Activated T-cell treated with anti-CD3 and anti-CD28 coated beads, Interleukin-2, amount 50 U/mL, for 72 hours (primary cell): Measurements from ENCODE around the gene MINDY4. TPM values are rescaled to one million over a fixed set of nuclear protein-coding genes. Genes with fewer than 3 reads are reported as not detected.

Experiments used
- ATAC-seq, 2 donors: fragments of 150-1000 bp; cut with Tn5 transposase; replicated peaks in 1 of 2; 2 replicates each; pipeline ENCODE4 v1.10.0; 2021; ENCODE audit warnings: moderate library complexity in 2 of 2, mild to moderate bottlenecking in 1 of 2
- DNase-seq, 2 donors: peaks; one replicate each; pipeline ENCODE4 v3.0.0; 2021 to 2022; ENCODE audit warnings: mixed read lengths in 1 of 2
- H3K27ac Mint-ChIP-seq: one replicate; pipeline ENCODE4 v1.8.0; 2022; ENCODE audit warnings: mild to moderate bottlenecking, moderate library complexity, mixed read lengths
- H3K27me3 Mint-ChIP-seq: one replicate; pipeline ENCODE4 v1.8.0; 2022; ENCODE audit warnings: low read depth, mixed read lengths
- H3K36me3 Mint-ChIP-seq, 2 donors: one replicate each; pipeline ENCODE4 v1.8.0; 2022; ENCODE audit warnings: mixed read lengths in 2 of 2, mild to moderate bottlenecking in 1 of 2; ENCODE audit not compliant: insufficient read depth in 2 of 2
- H3K4me1 Mint-ChIP-seq: one replicate; pipeline ENCODE4 v1.8.0; 2022; ENCODE audit warnings: low read depth, mixed read lengths
- H3K4me3 Mint-ChIP-seq, 2 donors: one replicate each; pipeline ENCODE4 v1.8.0; 2022; ENCODE audit warnings: mild to moderate bottlenecking in 2 of 2, mixed read lengths in 2 of 2, moderate library complexity in 2 of 2
- H3K9me3 Mint-ChIP-seq, 2 donors: one replicate each; pipeline ENCODE4 v1.8.0; 2022; ENCODE audit warnings: mixed read lengths in 2 of 2
- total RNA-seq, 2 donors: library from RNA; stranded (reverse); gene quantifications; one replicate each; pipeline ENCODE4 v1.2.3, GENCODE V29; 2022

Gene MINDY4
- total RNA-seq, 2 donors from 2014 or later: 1.1 to 1.9 TPM

DNA sequence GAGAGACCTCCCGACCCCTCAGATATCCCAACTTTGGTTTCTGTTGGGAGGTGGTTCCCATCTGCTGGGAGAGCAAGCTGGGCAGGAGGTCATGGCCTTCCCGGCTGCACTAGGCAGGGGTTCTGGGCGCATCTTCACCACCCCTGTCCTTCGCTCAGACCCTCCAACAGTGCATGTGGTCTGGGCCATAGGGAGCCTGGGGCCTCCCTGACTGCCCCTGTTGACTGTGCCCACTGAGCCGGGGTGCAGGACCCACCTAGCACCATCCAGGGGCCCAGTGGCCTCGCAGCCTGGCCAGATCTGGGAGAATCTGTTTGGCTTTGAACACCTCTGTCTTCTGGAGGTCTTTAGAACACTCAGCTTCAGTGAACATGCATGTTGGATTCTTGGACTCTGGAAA lies 38.0 kb upstream of the MINDY4 start:
- ATAC-seq (no peak), DNase-seq (no peak)
- no peak overlapping the region for H3K27ac Mint-ChIP-seq
- H3K27me3 Mint-ChIP-seq: no peaks in the 10 kb centered on the region
- peaks cover 0 to 2% of the 10 kb centered on the region in 2 donors for H3K9me3 Mint-ChIP-seq
- H3K4me3 Mint-ChIP-seq: no peak overlapping the region
- H3K36me3 Mint-ChIP-seq: peaks cover 0 to 3% of the 10 kb centered on the region in 2 donors
- peaks cover 29% of the 10 kb centered on the region for H3K4me1 Mint-ChIP-seq

DNA sequence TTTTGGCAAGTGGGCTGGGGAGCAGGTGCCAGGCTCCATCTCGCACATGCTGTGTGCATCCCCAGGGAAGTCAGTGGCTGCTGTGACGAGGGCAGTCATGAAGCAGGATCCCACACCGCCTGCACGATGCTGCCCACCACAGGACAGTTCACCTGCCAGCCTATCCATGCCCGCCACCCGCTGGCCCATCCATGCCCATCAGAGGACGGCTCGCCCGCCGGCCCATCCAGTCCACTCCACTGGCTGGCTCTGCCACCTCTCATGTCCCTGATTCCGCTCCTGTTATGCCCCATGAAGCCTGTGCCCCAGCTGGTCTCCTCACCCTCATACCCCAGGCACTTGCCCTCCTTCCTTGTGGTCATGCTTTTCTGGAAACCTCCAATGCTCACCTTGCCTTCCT lies 37.5 kb upstream of the MINDY4 start:
- Mint-ChIP-seq H3K4me3 (no peak overlapping the region), H3K9me3 (peaks cover 0 to 2% of the 10 kb centered on the region in 2 donors), H3K36me3 (peaks cover 0 to 3% of the 10 kb centered on the region in 2 donors), H3K27ac (no peak overlapping the region), H3K4me1 (peaks cover 31% of the 10 kb centered on the region), H3K27me3 (no peaks in the 10 kb centered on the region)
- DNase-seq: no peak
- no peak for ATAC-seq

DNA sequence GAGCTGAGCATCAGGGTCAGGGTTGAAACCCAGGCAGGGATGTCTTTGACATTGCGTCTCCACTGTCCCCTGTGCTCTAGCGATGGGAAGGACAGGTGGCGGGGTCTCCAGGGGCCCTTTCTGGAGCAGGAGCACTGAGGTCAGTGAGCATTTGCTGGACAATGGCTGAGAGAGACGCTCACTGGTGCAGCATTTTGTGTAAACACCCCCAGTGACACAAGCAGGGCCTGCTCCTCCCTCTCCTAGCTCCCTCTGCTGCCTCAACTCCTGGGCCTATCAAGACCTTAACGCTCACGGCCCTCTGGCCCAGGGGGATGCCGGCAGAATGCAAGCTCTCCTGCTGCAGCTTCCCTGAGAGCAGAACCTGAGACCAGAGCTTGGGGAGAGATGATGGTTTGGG lies 36.7 kb upstream of the MINDY4 start:
- no peak for DNase-seq
- H3K27ac Mint-ChIP-seq: no peak overlapping the region
- peaks cover 29% of the 10 kb centered on the region for H3K4me1 Mint-ChIP-seq
- peaks cover 0 to 2% of the 10 kb centered on the region in 2 donors for H3K9me3 Mint-ChIP-seq
- no peaks in the 10 kb centered on the region for H3K27me3 Mint-ChIP-seq
- no peak overlapping the region for H3K4me3 Mint-ChIP-seq
- no peak for ATAC-seq
- H3K36me3 Mint-ChIP-seq: peaks cover 0 to 3% of the 10 kb centered on the region in 2 donors

DNA sequence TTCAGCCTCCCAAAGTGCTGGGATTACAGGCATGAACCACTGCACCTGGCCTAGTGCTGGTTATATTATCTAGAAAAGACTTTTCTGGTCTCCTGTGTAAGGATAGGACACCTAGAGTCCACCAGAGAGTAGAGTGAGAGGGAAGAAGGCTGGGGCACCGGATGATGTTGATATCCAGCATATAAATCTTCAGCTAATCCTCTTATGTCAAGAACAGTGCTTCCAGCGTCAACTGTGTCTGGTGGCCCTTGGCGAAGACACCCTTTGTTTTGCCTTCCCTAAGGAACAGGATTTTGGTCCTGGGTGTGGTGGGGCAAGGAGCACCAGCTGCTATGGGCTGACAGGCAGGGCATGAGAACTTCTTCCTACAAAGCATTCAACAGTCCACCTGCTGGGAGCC lies 35.6 kb upstream of the MINDY4 start:
- ATAC-seq (no peak), DNase-seq (no peak)
- peaks cover 33% of the 10 kb centered on the region for H3K4me1 Mint-ChIP-seq
- H3K27me3 Mint-ChIP-seq: no peaks in the 10 kb centered on the region
- H3K27ac Mint-ChIP-seq: no peak overlapping the region
- no peak overlapping the region for H3K4me3 Mint-ChIP-seq
- peaks cover 0 to 2% of the 10 kb centered on the region in 2 donors for H3K9me3 Mint-ChIP-seq
- peaks cover 0 to 3% of the 10 kb centered on the region in 2 donors for H3K36me3 Mint-ChIP-seq

DNA sequence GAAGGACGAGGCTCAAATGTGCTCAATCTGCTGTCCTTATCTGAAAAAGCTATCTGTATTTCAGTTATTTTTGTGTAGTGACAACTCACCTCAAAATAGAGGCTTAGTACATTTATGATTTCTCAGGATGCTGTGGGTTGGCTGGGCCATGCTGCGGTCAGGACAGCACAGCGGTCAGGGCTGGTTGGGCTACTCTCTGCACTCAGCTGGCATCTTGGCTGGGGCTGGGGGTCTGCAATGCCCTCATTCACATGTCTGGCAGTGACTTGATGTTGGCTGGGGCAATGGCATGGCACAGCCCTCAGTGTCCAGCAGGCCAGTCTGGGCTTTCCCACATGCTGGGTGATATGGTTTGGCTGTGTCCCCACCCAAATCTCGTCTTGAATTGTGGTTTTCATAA lies 34.9 kb upstream of the MINDY4 start:
- Mint-ChIP-seq H3K9me3 (peaks cover 0 to 2% of the 10 kb centered on the region in 2 donors), H3K27ac (no peak overlapping the region), H3K36me3 (peaks cover 0 to 3% of the 10 kb centered on the region in 2 donors), H3K4me1 (peaks cover 32% of the 10 kb centered on the region), H3K27me3 (no peaks in the 10 kb centered on the region), H3K4me3 (no peak overlapping the region)
- DNase-seq: no peak
- ATAC-seq: no peak

DNA sequence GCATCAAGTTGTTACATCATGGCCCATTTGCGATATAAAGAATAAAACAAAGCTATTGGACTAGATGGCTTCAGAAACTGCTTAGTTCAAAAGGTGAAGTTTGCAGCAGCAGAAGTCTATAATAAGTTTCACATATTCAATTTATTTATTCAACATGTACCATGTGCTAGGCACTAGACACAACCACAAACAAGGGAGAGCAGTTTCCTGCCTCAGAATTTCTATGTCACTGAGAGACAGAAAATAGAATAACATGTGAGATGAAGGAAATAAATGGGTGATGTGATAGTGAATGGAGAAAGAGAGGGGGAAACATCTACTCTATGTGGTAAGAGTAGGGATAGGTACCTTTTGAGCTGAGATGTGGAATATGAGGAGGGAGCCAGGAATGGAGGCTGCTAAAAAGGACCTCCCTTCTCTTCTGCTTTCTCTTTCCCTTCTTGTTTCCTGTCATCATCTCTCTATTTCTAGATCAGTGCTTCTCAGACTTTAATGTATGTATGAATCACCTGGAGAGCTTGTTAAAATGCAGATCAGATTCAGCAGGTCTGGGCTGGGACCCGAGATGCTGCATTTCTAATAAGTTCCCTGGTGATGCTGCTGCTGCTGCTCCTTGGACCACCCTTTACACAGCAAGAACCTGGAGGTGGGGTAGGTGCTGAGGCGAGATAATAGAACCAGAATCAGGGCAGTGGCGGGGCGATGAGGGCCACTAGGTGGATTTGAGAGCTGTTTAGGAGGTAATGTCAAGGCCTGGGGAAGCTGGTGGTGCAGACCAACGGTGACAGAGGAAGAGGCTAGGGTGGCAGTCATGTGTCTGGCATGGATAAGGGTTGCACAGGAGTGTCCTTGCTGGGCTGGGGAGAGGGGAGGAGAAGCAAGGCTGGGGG lies 32.9 kb upstream of the MINDY4 start:
- Mint-ChIP-seq H3K9me3 (peaks cover 0 to 2% of the 10 kb centered on the region in 2 donors), H3K36me3 (peaks cover 0 to 3% of the 10 kb centered on the region in 2 donors), H3K4me1 (peaks cover 32% of the 10 kb centered on the region), H3K27ac (peak overlapping the region; percentile 65), H3K4me3 (peak overlapping the region; percentile 42 to 58), H3K27me3 (no peaks in the 10 kb centered on the region)
- DNase-seq (no peak), ATAC-seq (peak; percentile 69 to 83)

DNA sequence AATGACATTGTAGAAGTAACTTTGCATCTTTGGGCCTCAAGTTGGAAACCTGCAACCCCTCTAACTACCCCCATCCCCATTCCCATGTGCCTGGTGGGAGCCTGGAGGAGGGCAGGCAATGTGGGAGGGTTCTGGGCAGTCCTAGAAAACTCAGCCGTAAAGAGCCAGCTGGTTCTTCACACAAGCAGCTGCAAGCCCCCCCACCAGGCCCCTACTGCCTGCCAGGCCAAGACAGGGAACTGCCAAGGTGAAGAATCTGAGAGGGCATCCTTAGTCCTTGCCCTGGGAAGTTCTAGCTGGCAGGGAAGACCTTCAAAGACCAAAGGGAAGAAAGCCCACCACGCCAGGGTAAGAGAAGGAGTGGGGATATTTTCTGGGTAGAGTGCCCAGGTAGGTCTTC lies 31.5 kb upstream of the MINDY4 start:
- Mint-ChIP-seq H3K4me3 (no peak overlapping the region), H3K27ac (no peak overlapping the region), H3K36me3 (peaks cover 0 to 3% of the 10 kb centered on the region in 2 donors), H3K27me3 (no peaks in the 10 kb centered on the region), H3K9me3 (peaks cover 0 to 2% of the 10 kb centered on the region in 2 donors), H3K4me1 (peaks cover 32% of the 10 kb centered on the region)
- ATAC-seq: no peak
- DNase-seq: no peak

DNA sequence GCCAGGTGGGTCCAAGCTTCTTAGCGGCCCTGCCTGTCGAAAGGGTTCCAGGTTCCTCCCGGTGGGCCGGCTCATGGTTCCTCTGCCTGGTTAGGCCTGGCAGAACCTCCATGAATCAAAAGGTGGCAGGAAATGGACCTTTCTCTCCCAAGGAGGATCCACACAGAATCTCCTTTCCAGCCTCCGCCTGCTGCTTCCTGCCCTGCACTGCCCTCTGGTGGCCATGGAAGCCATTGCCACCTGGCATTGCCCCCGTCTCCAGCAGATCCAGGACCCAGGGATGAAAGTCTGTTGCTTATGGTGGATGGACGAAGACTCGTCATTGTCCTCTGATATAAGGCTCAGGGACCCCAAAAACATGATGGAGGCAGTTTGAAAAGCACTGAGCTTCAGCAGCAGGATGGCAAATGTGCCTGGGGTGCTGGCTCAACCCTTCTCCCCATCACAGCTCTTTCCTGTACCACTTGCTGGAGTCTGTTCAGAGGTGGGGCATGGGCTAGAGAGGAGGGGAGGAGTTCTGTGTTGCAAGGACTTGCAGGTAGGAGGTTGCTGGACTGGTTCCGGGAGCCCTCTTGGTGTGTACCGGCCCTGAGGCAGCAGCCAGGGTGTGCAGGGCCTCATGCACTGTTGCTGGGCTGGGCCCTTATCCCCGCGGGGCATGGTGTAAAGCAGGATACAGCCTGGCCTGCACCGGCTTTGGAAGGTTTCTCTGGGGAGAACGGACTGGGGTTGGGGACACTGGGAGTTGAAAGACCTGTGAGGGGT lies 30.6 kb upstream of the MINDY4 start:
- Mint-ChIP-seq H3K4me1 (peaks cover 32% of the 10 kb centered on the region), H3K9me3 (peaks cover 0 to 2% of the 10 kb centered on the region in 2 donors), H3K36me3 (peaks cover 0 to 3% of the 10 kb centered on the region in 2 donors), H3K27me3 (no peaks in the 10 kb centered on the region), H3K27ac (no peak overlapping the region), H3K4me3 (no peak overlapping the region)
- ATAC-seq: peak; percentile 62 to 64
- peak; percentile 79 to 84 for DNase-seq

DNA sequence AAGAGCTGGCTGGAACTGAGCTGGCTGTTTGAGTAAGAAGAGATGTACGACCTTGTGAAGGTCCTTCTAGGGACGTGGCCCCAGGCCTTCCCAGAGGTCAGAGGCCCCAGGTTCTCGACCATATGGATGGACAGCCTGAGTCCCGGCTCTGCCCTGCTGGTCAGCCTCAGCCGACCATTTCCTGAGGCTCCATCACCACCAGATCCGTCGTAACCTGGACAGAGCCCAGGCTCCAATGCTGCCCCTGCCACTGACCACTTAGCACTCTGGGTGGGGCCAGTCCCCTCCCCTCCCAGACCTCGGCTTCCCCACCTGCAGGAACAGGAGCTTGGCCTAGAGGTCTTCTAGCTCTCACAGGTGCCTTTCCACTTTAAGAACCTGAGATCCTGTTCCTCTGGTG lies 29.9 kb upstream of the MINDY4 start:
- H3K9me3 Mint-ChIP-seq: peaks cover 0 to 2% of the 10 kb centered on the region in 2 donors
- ATAC-seq (no peak), DNase-seq (no peak)
- peaks cover 32% of the 10 kb centered on the region for H3K4me1 Mint-ChIP-seq
- H3K4me3 Mint-ChIP-seq: no peak overlapping the region
- H3K27me3 Mint-ChIP-seq: no peaks in the 10 kb centered on the region
- peaks cover 0 to 3% of the 10 kb centered on the region in 2 donors for H3K36me3 Mint-ChIP-seq
- no peak overlapping the region for H3K27ac Mint-ChIP-seq

DNA sequence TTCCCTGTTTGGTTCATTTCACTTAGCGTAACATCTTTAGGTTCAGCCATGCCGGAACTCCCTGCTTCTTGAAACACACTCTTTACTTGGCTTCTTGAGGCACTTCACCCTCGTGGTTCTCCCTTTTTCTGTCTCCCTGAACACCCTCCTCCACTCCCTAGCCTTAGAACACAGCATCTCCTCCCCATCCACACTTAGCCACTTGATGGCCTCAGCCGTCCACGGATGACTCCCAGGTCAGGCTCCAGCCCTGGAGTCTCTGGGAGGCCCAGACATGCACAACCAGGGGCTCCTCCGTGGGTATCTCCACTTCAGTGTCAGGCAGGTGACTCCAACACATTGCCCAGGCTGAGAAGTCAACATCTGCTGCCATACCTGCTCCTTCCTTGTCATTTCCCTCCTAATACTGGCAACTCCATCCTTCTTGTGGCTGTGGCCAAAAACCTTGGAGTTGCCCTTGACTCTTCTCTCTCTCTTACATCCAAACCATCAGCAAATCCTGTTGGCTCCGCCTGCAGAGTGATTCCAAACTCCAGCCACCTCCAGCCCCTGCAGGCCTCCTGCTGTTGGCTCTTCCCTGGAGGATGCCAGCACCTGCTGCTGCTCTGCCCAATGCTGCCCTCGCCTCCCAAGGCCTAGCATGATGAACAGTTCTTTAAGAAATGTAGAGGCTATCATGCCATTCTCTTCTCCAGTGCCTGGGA lies 27.7 kb upstream of the MINDY4 start:
- no peaks in the 10 kb centered on the region for H3K9me3 Mint-ChIP-seq
- ATAC-seq: no peak
- H3K4me3 Mint-ChIP-seq: no peak overlapping the region
- no peaks in the 10 kb centered on the region for H3K27me3 Mint-ChIP-seq
- peaks cover 18% of the 10 kb centered on the region for H3K4me1 Mint-ChIP-seq
- no peak for DNase-seq
- no peaks in the 10 kb centered on the region for H3K36me3 Mint-ChIP-seq
- no peak overlapping the region for H3K27ac Mint-ChIP-seq

DNA sequence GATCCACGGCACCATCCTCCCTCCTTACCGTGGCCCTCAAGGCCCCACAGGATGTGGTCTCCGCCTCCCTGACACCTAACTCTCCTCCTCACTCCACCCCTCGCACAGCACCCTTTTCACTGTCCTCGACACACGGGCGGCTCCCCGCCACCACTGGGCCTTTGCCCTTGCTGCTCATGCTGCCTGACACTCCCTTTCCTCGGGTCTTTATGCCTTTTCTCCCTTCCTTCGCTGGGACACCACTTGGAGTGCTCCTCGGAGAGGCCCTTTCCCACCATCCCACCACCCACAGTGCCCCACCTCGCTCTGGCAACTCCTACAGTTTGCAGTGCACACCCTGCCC lies 27.2 kb upstream of the MINDY4 start:
- H3K4me1 Mint-ChIP-seq: peaks cover 12% of the 10 kb centered on the region
- H3K27me3 Mint-ChIP-seq: no peaks in the 10 kb centered on the region
- no peak overlapping the region for H3K27ac Mint-ChIP-seq
- DNase-seq (no peak), ATAC-seq (peak in 1 of 2 donors; percentile 34)
- no peaks in the 10 kb centered on the region for H3K9me3 Mint-ChIP-seq
- no peak overlapping the region for H3K4me3 Mint-ChIP-seq
- H3K36me3 Mint-ChIP-seq: no peaks in the 10 kb centered on the region

DNA sequence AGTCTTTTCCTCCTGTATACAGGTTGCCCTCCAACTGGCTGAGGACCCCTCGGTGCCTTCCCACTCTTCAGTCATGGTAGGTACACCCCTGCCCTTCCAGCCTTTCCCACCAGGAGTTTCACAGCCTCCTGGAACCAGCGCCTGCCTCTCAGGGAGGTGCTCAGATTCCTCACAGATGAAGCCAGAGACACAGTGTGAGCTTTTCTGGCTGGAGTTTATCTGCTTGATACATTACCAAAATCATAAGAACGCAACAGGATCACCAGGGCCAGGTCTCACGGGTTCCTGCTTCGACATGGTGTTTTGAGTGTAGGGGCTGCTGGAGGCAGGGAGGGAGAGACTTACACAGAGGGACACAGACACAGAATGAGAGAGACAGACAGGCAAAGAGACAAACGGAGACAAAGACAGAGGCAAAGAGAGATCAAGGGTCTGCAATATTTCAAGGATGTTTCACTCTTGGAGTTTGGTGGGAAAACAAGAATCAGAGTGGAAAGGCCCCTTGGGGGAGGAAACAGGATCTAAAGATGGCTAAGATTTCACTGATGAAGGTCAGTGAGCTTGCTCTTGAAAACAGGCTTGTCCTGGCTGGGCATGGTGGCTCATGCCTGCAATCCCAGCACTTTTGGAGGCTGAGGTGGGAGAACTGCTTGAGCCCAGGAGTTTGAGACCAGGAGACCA lies 25.8 kb upstream of the MINDY4 start:
- no peak for ATAC-seq
- H3K27me3 Mint-ChIP-seq: no peaks in the 10 kb centered on the region

More for the DNA sequence above, 25.8 kb upstream of the MINDY4 start:
- Mint-ChIP-seq H3K4me3 (no peak overlapping the region), H3K36me3 (no peaks in the 10 kb centered on the region), H3K9me3 (peaks cover 0 to 1% of the 10 kb centered on the region in 2 donors), H3K4me1 (peaks cover 3% of the 10 kb centered on the region), H3K27ac (no peak overlapping the region)
- DNase-seq: no peak
